ENCODE measurements around the gene COG7.

DNA sequence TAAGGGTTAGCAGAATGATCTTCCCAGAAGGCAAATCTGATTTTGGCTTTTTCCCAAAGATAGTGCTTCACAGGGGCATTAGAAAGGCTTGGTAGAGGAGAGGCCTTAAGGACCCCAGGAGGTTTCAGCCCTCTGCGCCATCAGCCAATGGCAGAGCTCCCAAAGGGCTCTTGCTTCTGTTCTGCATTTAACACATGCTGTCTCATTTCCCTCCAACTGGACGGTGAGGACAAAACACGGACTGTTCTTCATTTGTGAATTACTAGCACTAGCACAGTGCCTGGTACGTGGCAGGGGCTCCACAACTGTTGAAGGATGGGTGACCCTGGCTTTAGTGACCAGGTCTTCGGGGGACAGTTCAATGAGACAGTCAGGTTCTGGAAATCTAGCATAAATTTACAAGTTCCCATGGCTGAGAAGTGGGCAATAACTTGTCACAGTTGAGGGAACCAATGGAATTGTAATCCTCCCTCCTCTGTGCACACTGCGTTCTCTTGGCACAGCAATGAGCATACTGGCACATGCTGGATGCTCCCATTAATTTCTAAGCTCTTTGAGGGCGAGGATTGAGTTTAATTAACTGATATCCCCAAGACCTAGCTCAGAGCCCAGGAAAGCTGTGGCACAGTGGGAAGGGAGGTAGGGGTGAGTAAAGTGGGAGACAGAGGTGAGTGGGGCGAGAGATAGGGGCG lies 45.4 kb downstream of the COG7 start:
- no peak for TF ChIP-seq CTCF (IDR thresholded peaks at IDR 0.05)
- TF ChIP-seq POLR2A (IDR thresholded peaks at IDR 0.05): no peak

Measured in Peyer's patch (tissue), 4 donors.